Activated T-cell treated with anti-CD3 and anti-CD28 coated beads for 4 hours (primary cell): ENCODE results near the gene PERCC1.
A peak's percentile ranks its signal among the peaks of the same experiment; 100 is the strongest.

Experiments used
- DNase-seq: peaks from one replicate; pipeline ENCODE4 v3.0.0-alpha.2; 2020

PERCC1 gene

DNA sequence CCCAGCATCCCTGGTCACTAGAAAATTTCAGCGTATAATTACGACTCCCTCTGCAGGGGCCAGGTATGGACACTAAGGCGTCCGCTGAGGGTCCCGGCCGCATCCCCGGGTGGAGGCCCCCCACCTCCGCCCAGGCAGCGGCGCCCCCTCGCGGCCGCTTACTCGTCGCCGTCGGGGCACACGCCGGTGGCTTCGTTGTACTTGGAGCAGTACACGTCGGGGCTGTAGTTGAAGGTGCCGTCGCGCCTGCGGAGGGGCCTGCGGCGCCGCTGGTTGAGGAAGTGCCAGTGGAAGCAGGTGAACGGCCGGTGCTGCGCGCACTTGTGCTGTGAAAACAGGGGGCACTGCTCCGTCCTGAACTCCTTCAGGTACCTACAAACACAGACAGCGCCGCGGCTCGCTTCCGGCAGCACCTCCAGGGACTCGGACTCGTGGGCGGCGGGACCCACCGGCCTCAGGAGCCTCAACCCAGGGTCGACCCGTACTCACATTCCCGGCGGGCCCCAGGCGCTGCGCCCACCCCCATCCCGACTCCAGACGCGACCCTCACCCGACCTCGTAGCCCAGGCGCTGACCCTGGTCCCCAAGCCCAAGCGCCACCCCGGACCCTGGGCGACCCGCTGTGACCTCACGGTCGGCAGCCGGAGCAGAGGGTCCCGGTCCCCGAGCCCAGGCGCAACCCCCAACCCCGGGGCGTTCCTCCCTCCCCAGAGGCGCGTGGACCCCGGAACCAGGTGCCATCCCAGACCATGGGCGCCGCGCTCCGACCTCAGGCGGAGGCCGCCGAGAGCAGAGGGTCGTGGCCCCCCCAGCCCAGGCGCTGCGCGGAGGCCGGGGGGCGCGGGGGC is 17.0 kb upstream of the PERCC1 start:
- peak; percentile 39 for DNase-seq

DNA sequence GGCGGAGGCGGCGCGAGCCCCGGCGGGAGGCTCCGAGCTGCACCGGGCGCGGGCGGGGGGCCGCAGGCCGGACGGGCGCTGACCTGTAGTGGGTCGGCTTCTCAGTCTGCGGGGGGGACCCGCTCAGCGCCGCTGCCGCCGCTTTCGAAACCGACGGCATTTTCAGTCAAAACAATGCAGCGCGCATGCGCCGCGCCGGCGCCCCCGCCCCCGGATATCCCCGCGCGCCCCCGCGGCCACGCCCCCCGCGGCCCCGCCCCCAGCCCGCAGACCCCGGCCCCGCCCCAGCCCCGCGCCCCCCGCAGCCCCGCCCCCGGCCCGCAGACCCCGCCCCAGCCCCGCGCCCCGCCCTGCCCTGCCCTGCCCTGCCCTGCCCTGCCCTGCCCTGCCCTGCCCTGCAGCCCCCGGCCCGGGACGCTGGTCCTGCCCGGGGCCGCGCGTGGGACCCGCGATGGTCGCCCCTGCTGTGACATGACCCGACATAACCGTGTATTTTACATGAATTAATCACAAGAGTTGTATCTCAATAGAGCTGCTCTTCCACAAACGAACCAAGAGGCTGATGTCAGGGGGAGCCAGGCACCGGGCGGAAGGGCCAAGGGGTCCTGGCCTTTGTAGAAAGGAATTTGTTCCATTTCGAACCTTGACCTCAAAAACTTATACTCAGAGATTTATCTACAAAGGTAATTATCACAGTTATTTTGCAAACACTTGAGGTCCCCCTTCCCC is 16.2 kb upstream of the PERCC1 start, which contains the start of gene UNKL:
Gene UNKL (minus strand): TSS at position 173 of the 729 bp plus-strand sequence. CDS start 13 bp downstream, at position 160.
- DNase-seq, result peak; percentile 74

DNA sequence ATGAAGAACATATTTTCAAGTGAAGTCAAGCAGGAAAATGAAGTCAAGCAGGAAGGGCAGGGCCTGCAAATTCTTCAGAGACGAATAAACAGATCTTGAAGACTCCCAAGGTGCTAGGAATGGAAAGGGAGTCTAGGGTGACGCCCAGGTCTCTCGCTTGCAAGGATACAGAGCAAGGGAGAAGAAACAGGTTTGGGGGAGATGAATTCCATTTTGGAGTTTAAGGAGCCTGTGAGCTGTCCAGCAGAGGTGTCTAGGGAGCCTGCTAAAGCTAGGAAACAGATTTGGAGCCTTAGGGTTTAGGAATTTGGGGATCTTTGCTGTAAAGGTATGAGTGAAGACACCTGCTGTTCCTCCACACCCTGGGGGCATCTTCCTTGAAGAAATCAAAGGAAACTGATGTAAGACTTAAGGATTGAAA is 14.3 kb upstream of the PERCC1 start:
- DNase-seq, result no peak

DNA sequence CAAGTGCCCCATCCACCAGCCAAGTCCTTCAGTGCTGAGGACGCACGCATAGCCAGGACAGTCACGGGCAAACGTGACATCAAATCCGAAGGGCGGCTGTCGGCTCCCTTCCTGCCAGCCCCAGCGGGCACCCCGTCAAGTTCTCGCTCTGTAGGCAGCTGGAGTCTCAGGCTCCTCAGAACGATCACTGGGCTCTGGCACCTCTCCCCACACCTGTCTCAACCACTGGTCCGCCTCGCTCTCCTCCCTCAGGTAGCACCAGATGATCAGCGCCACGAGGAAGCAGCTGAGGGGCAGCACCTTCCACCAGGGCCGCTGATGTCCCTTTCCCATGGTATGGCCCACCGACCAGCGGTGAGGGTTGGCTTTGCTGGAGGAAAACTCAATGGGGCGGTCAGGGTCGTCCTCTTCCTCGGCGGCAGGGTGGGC is 10.8 kb upstream of the PERCC1 start:
- DNase-seq, result no peak

DNA sequence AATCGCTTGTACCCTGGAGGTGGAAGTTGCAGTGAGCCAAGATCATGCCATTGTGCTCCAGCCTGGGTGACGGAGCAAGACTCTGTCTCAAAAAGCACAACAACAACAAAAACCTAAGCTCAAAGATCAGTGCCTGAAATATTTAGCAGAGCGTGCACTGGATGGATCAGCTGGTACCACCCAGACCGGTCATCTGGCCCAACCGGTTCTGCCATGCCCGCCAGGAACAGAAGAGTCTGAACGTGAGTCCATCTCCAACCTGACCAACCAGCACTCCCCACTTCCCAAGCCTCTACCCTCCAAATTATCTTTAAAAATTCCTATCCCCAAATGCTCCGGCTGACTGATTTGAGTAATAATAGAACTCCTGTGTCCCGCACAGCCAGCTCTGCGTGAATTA is 8.8 kb upstream of the PERCC1 start:
- DNase-seq, result no peak

DNA sequence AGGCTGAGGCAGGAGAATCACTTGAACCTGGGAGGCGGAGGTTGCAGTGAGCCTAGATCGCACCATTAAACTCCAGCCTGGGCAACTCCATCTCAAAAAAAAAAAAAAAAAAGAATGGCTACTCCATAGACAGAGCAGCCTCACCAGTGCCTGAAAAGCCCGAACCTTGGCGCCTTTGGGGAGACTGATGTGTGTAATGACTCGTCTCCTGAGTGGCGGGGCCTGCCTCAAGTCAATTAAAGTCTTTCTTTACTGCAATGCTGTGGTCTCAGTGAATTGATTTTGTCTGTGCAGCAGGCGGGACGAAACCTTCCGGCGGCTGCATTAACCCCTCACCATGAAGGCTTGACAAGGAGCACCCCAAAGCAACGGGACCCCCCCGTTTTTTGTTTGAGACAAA is 6.8 kb upstream of the PERCC1 start:
- DNase-seq, result no peak

DNA sequence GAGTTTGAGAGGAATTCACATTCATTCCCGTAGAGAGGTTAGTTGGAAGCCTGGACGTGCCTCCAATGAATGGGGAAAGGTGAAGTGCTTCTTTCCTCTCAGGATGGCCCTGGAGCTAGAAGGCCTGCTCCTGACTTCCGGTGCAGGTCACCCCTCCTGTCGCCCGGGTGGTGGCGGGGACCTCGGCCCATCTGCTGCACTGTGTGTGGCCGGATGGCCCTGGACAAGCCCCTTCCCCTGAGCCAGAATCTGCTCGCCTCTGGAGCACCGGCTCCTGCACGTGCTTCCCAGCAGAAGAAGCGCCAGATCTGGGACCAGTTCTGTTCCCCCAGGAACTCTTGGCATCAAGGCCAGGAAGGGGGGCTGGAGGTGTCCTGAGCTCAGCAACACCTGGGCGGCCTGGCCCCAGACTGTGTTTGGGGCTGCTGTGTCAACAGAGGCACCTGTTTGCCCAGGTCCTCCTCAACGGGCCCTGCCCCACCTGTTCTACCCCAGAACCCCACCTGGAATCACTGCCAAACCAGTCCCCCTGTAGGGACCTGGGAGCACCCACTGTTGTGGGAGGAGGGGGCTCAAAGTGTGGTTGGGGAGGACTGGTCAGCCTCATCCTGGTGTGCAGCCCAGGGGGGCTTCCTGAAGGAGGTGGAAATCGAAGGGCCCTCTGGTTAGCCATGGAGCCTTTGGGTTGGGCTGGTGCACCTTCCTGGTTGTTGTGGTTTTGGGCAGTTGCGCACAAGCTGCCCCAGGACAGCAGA is 5.1 kb upstream of the PERCC1 start:
- no peak for DNase-seq

DNA sequence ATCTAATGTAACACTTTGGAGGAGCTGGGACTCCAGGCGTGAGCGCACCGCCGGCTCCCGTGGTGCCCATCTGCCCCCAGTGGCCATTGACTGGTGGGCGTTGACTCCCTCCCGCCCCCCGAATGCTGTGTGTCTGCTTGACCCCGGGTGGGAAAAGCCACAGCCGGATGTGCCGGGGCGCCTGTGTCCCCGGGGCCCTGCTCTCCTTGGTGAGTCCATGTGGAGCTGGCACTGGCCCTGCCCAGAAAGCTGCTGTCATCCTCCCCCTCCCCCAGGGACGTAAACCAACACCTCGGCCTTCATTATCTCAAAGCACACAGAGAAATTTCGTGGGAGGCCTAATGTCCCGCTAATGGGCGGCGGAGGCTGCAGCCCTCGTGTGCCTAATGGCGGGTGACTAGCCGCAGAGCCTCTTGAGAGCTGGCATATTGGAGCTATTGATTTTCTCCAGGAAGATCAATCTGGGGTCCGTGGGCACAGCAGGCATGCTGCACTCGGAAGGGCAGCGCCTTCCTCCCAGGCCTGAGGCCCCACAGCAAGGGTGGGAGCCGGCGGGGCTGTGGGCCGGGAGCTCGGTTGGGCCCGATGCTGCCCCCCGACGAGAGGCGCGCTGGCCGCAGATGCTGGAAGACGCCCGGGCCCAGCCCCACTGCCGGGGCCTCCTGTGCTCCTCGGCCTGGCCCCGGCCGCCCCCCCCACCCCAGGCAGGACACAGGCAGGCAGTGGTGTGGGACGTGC is 4.0 kb upstream of the PERCC1 start:
- DNase-seq, result no peak

DNA sequence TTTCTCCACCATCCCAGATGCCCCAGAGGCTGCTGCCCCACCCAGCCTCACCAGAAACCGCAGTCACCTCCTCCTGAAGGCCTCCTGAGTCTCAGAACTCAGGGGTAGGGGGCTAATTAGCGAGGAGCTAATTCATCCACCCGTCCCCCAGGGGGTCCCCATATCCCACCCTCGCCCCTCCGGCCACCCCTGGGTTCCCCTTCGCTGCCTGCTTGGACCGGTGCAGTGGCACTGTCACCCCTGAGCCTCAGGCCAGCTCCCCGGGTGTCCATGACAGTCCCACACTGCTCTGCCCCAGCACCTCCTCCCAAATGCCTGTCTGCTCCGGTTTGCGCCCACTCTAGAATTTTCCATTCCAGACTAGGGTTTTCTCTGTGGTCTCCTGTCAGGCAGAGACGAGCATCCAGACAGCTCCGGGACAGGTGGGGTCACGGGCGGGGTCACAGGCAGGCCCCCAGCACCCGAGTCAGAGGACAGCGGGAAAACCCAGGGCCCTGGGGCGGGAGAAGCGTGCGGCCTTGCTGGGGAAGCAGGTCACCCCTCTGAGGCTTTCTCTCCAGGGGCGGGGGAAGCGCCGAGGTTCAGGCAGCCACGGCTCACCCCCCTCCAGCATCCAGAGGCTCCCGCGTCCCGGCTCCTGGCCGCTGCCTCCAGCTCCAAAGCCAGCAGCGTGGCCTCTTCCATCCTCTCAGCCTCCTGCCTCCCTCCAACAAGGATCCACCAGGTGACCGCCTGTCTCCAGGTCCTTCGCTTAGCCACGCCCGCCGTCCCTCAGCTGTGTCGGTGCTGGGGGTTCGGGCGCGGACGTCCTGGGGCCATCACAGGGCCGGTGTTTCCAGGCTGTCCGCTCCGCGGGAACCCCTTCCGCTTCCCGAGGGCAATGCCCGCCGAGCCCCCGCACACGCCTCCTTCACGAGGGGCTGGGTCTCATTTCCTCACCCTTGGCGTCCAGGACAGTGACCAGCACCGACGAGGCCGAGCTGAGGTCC is 3.1 kb upstream of the PERCC1 start:
- DNase-seq, result no peak

DNA sequence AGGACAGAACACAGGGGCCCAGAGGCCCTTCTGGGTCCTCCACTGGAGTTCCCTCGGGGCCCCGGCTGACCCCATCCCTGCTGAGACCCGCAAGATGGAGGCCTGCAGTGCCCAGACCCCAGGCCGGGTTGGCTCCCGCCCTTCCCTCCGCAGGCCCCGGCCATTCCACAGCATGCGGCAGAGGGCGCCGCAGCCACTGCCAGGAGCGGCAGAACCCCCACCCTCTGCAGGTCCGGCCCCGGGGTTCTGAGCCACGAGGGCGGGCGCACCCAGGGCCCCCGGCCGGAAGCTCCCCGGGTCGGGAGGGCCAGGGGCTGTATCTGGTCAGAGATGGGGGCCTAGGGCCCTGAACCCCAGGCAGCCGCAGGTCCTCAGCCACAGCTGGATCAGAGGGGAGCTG is 2.4 kb upstream of the PERCC1 start:
- DNase-seq, result no peak

DNA sequence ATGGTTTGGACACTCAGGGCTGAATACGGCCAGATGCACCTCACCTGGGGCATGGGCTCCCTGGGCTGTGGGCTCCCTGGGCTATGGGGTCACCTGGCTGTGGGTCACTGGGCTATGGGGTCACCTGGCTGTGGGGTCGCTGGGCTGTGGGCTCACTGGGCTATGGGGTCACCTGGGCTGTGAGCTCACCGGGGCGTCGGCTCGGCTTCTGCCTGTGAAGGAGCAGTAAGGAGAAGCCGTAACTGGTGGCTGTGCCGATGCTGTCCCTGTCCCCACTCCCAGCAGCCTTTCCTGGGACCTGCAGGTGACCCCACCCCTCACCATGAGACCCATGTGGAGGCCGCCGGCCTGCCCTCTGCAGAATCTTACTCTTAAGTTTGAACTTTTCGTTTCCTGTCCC is 1.9 kb upstream of the PERCC1 start:
- DNase-seq, result no peak

DNA sequence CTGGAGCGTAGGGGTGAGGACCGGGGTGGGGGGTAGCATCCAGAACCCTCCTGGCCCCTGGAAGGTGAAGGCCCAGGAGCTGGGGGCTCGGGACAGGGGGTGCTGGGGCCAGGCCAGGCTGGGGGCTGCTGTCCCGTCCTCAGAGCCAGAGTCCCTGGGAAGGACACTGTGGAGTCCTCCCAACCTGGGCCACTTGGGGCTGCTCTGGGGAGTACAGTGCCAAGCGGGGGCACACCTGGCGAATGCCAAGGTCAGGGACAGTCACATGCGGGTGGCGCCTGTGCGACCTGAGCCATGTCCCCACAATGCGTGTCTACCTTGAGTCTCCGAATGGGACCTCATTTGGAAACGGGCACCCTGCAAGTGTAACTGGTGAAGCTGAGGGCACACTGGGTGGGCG is 1.2 kb upstream of the PERCC1 start:
- DNase-seq, result no peak

DNA sequence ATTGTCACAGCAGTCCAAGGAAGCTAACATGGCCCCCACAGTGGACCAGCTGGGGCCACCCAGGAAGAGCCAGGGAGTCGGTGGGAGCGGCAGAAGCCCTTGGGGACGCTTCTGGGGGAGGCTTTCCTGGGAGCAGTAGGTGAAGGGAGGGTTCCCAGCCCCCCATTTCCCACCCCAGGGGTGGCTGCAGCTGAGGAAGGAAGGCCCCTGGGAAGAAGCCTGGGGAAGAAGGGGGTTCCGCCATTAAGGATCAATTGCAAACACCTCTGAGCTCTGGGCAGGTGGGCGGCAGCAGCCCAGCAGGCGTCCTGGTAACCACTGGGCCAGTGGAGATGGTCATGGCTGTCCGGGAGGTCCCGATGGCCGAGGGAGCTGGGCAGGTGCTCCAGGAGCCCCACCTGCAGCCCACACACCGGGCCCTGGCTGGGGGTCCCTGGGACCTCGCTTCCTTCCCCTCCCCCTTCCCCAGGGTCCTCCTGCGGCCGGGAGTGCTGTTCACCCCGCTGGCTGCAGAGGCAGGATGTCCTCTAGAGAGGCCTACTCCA is 592 bp upstream of the PERCC1 start:
- DNase-seq, result no peak

DNA sequence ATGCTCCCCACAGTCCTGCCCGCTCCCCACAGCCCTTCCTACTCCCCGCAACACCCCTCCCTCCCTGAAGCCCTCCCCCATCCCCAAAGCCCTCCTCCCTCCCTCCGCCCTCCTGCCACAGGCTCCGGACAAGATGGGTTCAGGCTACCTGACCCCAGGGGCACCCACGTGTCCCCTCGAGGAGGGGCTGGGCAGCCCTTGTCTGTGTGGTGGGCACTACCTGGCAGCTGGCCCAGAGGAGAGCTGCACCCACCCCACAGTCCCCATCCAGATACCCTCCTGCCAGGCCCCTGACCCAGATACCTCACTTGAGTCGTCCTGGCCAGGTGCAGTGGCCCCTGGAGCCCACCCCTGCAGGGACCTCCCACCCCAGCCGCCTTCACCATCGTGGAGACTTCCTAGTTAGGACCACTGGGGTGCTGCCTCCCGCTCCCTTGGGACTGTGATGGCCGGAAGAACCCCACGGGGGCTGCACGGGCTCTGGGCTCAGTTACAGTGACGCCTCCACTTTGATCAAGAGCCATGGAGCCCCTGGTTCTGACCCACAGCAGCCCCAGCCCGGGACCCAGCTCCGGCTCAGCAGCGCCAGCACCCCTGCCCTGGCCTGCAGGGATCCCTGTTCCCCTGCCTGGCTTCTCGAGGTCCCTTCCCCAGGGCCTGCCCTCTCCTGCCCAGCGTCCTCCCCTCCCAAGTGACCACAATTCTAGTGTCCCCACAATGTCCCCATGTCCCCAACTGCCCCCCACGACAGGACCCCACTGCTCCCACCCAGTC is 806 bp downstream of the PERCC1 start:
- no peak for DNase-seq

DNA sequence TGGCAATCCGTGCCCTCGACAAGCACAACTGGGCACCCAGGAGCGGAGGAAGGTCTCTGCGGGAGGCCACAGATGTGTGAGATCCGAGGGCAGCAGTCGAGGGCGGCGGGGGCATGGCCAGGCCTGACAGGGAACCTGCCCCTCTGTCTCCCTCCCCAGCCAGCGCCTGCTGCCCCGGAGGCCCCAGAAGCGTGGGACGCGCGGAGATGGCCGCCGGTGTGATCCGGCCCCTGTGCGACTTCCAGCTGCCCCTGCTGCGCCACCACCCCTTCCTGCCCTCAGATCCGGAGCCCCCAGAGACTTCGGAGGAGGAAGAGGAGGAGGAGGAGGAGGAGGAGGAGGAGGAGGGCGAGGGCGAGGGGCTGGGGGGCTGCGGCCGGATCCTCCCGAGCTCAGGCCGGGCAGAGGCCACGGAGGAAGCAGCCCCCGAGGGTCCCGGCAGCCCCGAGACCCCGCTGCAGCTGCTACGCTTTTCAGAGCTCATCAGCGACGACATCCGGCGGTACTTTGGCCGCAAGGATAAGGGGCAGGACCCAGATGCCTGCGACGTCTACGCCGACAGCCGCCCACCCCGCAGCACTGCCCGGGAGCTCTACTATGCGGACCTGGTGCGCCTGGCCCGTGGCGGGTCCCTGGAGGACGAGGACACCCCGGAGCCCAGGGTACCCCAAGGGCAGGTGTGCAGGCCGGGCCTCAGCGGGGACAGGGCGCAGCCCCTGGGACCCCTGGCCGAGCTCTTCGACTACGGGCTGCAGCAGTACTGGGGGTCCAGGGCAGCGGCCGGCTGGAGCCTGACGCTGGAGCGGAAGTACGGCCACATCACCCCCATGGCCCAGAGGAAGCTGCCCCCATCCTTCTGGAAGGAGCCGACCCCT is 1.7 kb downstream of the PERCC1 start:
- no peak for DNase-seq

DNA sequence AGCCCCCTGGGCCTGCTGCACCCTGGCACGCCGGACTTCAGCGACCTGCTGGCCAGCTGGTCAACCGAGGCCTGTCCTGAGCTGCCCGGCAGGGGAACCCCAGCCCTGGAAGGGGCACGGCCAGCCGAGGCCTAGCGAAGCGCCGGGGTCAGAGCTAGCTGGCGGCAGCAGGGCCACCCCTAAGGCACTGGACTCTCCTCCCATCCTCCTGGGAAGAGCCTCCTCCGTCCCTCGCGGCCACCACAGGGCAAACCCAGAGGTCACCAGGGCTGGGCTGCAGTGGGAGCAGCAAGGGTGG is 2.3 kb downstream of the PERCC1 start:
- no peak for DNase-seq

DNA sequence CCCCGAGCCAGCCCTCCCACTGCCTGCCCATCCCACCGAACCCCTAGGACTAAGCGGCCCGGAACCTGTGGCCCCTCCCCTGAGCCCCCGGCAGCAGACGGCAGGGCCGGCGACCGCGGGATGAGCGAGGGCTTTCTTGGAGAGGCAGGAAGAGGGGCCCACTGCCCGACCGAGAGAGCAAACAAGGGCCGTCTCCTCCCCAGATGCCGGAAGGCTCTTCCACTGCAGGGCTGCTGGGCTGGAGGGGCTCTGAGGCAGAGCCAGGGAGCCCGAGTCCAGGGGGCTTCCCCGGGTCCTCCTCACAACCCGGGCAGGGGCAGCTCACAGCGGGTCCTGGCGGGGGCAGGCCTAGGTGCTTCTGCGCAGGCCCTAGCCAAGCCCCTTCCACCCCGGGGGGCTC is 2.9 kb downstream of the PERCC1 start:
- DNase-seq, result no peak

DNA sequence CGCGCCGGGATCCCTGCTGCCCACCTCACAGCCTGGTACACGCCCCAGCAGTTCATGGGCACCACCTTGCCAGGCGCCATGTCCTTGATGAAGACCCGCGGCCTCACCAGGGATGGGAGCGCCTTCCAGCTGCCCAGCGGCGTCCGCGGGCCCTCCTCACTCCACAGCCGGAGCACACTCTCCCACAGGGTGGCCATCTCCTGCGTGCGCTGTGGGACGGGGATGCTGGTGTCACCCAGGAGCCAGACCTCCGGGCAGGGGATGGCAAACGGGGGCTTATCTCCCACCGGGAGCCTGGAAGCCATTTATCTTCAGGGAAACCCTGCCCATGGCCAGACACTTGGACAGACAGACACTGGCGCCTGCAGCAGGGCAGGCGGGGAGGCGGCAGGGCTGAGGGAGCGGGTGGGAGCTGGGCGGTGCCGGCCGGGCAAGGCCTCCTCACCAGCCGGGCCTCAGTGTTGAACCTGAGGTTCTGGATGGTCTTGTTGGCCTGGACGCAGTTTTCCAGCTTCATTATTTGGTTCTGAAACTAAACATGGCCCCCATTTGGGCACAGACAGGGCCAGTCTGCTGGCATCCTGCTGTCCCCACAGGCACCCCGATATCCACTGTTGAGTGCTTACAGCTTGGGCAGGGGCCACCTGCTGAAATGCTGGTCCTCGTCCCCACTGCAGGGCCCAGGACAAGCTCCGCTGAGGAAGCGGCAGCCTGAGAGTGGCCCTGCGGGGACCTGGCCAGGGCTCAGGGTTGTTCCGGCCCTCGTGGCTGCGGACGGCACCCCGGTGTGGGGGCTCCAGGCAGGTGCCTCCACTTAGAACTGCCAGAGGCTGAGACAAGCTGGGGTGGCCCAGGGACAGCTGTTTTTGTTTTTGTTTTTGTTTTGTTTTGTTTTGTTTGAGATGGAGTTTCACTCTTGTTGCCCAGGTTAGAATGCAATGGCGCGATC is 4.0 kb downstream of the PERCC1 start:
- no peak for DNase-seq
